Keratinocyte (primary cell): ENCODE data around the gene RAB30.

Experiments used
- EZH2 ChIP-seq: IDR thresholded peaks from one replicate; pipeline ENCODE4 v1.6.1; 2012; ENCODE audit warnings: inconsistent platforms, mild to moderate bottlenecking, low read length, moderate library complexity
- TF ChIP-seq, protein P1 (sequence below), 3 experiments: IDR thresholded peaks in 1 of 3; conservative IDR thresholded peaks in 1 of 3; optimal IDR thresholded peaks in 1 of 3; 2 replicates in 2 of 3; 3 replicates in 1 of 3; pipeline versions ENCODE3 to v1.5.1; 2011; ENCODE audit warnings: low read length in 3 of 3, mild to moderate bottlenecking in 3 of 3, moderate library complexity in 2 of 3, control low read depth in 1 of 3, inconsistent platforms in 1 of 3; ENCODE audit not compliant: insufficient read depth in 2 of 3; ENCODE audit errors: extremely low read depth in 1 of 3

DNA sequence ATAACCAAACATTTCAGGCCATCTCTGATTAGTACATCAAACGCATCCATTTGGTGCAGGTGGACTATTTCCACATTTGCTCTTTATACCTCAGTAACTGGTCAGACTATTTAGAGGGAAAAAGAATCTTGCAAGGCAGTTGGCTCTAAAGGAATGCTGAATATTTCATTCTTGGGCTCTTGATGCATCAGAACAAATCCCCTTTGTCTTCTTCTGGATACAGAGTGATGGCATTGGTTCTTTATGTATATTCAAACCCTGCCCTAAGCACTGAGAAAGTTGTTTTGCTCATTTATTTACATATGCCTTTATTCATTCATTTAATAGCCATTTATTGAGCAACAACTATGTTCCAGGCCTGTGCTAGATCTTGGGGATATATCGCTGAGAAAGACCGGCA, 31.1 kb upstream of the RAB30 start:
- TF ChIP-seq, protein P1, sequence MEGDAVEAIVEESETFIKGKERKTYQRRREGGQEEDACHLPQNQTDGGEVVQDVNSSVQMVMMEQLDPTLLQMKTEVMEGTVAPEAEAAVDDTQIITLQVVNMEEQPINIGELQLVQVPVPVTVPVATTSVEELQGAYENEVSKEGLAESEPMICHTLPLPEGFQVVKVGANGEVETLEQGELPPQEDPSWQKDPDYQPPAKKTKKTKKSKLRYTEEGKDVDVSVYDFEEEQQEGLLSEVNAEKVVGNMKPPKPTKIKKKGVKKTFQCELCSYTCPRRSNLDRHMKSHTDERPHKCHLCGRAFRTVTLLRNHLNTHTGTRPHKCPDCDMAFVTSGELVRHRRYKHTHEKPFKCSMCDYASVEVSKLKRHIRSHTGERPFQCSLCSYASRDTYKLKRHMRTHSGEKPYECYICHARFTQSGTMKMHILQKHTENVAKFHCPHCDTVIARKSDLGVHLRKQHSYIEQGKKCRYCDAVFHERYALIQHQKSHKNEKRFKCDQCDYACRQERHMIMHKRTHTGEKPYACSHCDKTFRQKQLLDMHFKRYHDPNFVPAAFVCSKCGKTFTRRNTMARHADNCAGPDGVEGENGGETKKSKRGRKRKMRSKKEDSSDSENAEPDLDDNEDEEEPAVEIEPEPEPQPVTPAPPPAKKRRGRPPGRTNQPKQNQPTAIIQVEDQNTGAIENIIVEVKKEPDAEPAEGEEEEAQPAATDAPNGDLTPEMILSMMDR (optimal IDR thresholded peaks at IDR 0.05 in 1 of 3, IDR thresholded peaks at IDR 0.05 in 1 of 3, conservative IDR thresholded peaks at IDR 0.05 in 1 of 3; ENCODE audit: extremely low read depth in 1 of 3, insufficient read depth in 2 of 3, low read length in 3 of 3) = no peak
- TF ChIP-seq EZH2 = no peak
